ENCODE results near the gene WFIKKN2. TPM values are rescaled to one million over a fixed set of nuclear protein-coding genes. Genes with fewer than 3 reads are reported as not detected.

Gene WFIKKN2
- total and polyA plus RNA-seq, 2 of the 13 experiments (the other 11 are each of a cell fraction or from before 2014, with no cell fraction given) = not detected

DNA sequence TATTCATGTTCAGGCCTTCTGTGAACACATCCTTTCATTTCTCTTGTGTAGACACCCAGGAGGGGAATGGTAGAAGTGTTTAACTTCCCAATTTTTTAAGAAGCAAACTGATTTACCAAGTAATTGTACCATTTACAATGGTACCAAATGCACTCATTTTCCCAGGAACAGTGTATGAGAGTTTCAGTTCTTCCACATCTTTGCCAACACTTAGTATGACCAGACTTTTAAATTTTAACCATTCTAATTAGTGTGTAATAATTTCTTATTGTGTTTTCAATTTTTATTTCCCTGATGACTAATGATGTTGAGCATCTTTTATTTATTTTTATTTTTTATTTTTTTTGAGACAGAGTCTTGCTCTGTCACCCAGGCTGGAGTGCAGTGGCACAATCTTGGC, 10.2 kb upstream of the WFIKKN2 start:
- CTCF ChIA-PET (ENCODE audit: low intra/inter-chr PET ratio, low total read pairs) = no interaction called here
- no peak for FAIRE-seq
- BruUV-seq (replicated peaks) = no TSS peak

More for the DNA sequence above, 10.2 kb upstream of the WFIKKN2 start:
- H4K20me1 ChIP-seq (ENCODE audit: insufficient read depth, low read length) = no peaks in the 10 kb centered on the region
- H3K27me3 ChIP-seq (ENCODE audit: control insufficient read depth in 1 of 2, insufficient read depth in 2 of 2, low read length in 2 of 2) = peaks cover 0 to 27% of the 10 kb centered on the region in 2 experiments; a peak in 4 of 5 replicates
- H3K4me3 ChIP-seq (replicated peaks in 1 of 3; ENCODE audit: insufficient read depth in 1 of 3, low read depth in 2 of 3, low read length in 3 of 3) = no peak overlapping the region
- H3K27ac ChIP-seq (ENCODE audit: extremely low read length, insufficient read depth, low read length) = no peak overlapping the region
- DNase-seq (ENCODE audit: low spot score) (no peak), ATAC-seq (no peak)
- H2AFZ ChIP-seq (ENCODE audit: low read length) = no peak overlapping the region
- peaks cover 11% of the 10 kb centered on the region for H3K4me1 ChIP-seq (ENCODE audit: insufficient read depth, low read length)
- no peaks in the 10 kb centered on the region for H3K79me2 ChIP-seq (ENCODE audit: insufficient read depth, low read length)
- no peaks in the 10 kb centered on the region for H3K36me3 ChIP-seq (replicated peaks in 1 of 2; ENCODE audit: control insufficient read depth in 1 of 2, insufficient read depth in 2 of 2, low read length in 2 of 2)
- POLR2A ChIA-PET = no interaction called here
- H3K9me3 ChIP-seq (ENCODE audit: low read length) = no peaks in the 10 kb centered on the region
- no peak overlapping the region for H3K4me2 ChIP-seq (ENCODE audit: low read depth, low read length)
- H3K9ac ChIP-seq (ENCODE audit: insufficient read depth, low read depth, low read length) = no peak overlapping the region
- intact Hi-C loops (cut with micrococcal nuclease; ENCODE audit: unreplicated experiment) = no loop called here
- TF ChIP-seq KMT2A (CRISPR knock-in tag; IDR thresholded peaks at IDR 0.05) (no peak), ZFAT (CRISPR knock-in tag; conservative IDR thresholded peaks at IDR 0.05) (no peak), EZH2 (conservative IDR thresholded peaks at IDR 0.05; ENCODE audit: low read depth, low read length) (no peak)
- TF ChIP-seq, protein P1, sequence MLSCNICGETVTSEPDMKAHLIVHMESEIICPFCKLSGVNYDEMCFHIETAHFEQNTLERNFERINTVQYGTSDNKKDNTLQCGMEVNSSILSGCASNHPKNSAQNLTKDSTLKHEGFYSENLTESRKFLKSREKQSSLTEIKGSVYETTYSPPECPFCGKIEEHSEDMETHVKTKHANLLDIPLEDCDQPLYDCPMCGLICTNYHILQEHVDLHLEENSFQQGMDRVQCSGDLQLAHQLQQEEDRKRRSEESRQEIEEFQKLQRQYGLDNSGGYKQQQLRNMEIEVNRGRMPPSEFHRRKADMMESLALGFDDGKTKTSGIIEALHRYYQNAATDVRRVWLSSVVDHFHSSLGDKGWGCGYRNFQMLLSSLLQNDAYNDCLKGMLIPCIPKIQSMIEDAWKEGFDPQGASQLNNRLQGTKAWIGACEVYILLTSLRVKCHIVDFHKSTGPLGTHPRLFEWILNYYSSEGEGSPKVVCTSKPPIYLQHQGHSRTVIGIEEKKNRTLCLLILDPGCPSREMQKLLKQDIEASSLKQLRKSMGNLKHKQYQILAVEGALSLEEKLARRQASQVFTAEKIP (CRISPR knock-in tag; IDR thresholded peaks at IDR 0.05; ENCODE audit: borderline replicate concordance) = no peak
- TF ChIP-seq, protein P2, sequence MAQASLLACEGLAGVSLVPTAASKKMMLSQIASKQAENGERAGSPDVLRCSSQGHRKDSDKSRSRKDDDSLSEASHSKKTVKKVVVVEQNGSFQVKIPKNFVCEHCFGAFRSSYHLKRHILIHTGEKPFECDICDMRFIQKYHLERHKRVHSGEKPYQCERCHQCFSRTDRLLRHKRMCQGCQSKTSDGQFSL (CRISPR knock-in tag; IDR thresholded peaks at IDR 0.05) = no peak
- TF ChIP-seq, protein P3, sequence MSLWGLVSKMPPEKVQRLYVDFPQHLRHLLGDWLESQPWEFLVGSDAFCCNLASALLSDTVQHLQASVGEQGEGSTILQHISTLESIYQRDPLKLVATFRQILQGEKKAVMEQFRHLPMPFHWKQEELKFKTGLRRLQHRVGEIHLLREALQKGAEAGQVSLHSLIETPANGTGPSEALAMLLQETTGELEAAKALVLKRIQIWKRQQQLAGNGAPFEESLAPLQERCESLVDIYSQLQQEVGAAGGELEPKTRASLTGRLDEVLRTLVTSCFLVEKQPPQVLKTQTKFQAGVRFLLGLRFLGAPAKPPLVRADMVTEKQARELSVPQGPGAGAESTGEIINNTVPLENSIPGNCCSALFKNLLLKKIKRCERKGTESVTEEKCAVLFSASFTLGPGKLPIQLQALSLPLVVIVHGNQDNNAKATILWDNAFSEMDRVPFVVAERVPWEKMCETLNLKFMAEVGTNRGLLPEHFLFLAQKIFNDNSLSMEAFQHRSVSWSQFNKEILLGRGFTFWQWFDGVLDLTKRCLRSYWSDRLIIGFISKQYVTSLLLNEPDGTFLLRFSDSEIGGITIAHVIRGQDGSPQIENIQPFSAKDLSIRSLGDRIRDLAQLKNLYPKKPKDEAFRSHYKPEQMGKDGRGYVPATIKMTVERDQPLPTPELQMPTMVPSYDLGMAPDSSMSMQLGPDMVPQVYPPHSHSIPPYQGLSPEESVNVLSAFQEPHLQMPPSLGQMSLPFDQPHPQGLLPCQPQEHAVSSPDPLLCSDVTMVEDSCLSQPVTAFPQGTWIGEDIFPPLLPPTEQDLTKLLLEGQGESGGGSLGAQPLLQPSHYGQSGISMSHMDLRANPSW (CRISPR knock-in tag; IDR thresholded peaks at IDR 0.05; ENCODE audit: borderline replicate concordance) = no peak
- in situ Hi-C loops (cut with HindIII; ENCODE audit: extremely low pct_ligation_motif_present, low pct_unique_long_range_greater_than_20kb) = no loop called here
